OCI-LY3 (cell line): ENCODE results near the gene NKAIN2.
"Not testable (repeated sequence)": the region's sequence is repeated elsewhere in the genome, so short reads cannot be mapped to it uniquely, and the experiment has no call there.

Source experiments
- EZH2phosphoT487 ChIP-seq: fragments of 200-600 bp; shearing (Covaris generic); IDR thresholded peaks from 2 replicates; pipeline ENCODE4 v1.6.1; 2018; ENCODE audit warnings: antibody characterized with exemption, mixed run types, low read depth
- TF ChIP-seq, protein P1 (sequence below): fragments of 200-600, 300-600 bp; sonication (generic); IDR thresholded peaks from 2 replicates; pipeline ENCODE4 v1.5.1; 2014; ENCODE audit warnings: antibody characterized with exemption, low read length, low read depth

DNA sequence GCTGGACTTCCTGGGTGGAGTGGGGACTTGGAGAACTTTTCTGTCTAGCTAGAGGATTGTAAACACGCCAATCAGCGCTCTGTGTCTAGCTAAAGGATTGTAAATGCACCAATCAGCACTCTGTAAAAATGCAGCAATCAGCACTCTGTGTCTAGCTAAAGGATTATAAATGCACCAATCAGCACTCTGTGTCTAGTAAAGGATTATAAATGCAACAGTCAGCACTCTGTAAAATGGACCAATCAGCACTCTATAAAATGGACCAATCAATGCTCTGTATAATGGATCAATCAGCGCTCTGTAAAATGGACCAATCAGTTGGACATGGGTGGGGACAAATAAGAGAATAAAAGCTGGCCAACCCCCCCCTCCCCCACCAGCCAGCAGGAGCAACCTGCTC is 760.5 kb downstream of the NKAIN2 start:
- TF ChIP-seq, protein P1, sequence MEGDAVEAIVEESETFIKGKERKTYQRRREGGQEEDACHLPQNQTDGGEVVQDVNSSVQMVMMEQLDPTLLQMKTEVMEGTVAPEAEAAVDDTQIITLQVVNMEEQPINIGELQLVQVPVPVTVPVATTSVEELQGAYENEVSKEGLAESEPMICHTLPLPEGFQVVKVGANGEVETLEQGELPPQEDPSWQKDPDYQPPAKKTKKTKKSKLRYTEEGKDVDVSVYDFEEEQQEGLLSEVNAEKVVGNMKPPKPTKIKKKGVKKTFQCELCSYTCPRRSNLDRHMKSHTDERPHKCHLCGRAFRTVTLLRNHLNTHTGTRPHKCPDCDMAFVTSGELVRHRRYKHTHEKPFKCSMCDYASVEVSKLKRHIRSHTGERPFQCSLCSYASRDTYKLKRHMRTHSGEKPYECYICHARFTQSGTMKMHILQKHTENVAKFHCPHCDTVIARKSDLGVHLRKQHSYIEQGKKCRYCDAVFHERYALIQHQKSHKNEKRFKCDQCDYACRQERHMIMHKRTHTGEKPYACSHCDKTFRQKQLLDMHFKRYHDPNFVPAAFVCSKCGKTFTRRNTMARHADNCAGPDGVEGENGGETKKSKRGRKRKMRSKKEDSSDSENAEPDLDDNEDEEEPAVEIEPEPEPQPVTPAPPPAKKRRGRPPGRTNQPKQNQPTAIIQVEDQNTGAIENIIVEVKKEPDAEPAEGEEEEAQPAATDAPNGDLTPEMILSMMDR = not testable (repeated sequence)
- TF ChIP-seq EZH2phosphoT487 = not testable (repeated sequence)
